ENCODE data around the gene TNRC18. TPM values are rescaled to one million over a fixed set of nuclear protein-coding genes. Genes with fewer than 3 reads are reported as not detected.
"Not testable (repeated sequence)": the region's sequence is repeated elsewhere in the genome, so short reads cannot be mapped to it uniquely, and the experiment has no call there.

Gene TNRC18
- total RNA-seq, 2 experiments from 2014 or later: 43.8 to 44.2 TPM

DNA sequence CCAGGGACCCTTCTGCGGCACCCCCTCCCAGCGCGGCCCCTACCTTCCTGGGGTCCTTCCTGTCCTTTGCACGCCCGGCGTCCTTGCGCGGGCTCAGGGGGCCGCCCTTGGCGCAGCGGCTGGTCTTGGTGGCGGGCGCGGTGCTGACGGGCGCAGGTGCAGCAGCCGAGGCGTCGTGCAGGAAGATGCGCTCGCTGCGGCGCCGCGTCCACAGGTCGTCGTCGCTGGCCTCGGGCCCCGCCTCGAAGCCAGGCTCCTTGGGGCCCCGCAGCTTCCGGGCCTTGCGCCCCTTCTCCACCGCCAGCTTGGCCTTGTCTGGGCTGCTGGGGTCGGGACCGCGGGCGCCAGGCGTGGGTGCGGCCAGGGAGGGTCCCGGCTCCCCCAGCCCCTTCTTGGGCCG lies 91.1 kb downstream of the TNRC18 start:
- TF ChIP-seq CTCF (IDR thresholded peaks at IDR 0.05): no peak
- no peak for ATAC-seq
- no peak for DNase-seq
- Mint-ChIP-seq H3K27me3 (no peaks in the 10 kb centered on the region), H3K4me1 (ENCODE audit: low read depth) (peaks cover 16% of the 10 kb centered on the region), H3K36me3 (ENCODE audit: low read depth) (peaks cover 51% of the 10 kb centered on the region), H3K27ac (no peak overlapping the region), H3K4me3 (no peak overlapping the region), H3K9me3 (peaks cover 12% of the 10 kb centered on the region)
- CTCF ChIA-PET: interaction anchor here (1.6 kb wide), 1 partner anchor 33 kb away, joined by 4 read pairs; no protein-coding TSS in a partner anchor
- POLR2A ChIA-PET: interaction anchor here (1.0 kb wide), 1 partner anchor 64 kb away, joined by 3 read pairs; no protein-coding TSS in a partner anchor
- intact Hi-C loops (cut with micrococcal nuclease): no loop called here

DNA sequence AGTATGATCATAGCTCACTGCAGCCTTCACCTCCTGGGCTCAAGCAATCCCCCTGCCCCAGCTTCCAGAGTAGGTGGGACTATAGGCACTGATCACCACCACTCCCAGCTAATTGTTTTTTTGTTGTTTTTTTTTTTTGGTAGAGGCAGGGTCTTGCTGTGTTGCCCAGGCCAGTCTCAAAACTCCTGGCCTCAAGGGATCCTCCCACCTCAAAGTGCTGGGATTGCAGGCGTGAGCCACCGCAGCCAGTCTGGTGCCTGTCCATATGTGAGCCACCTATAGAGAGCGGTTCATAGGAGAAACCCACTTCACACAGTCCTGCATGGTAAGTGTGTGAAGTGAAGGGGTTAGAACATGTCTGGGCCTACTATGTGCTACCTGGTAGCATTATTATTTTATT lies 93.3 kb downstream of the TNRC18 start:
- H3K4me3 Mint-ChIP-seq: no peak overlapping the region
- no peaks in the 10 kb centered on the region for H3K9me3 Mint-ChIP-seq
- no peak overlapping the region for H3K27ac Mint-ChIP-seq
- no peak for DNase-seq
- peaks cover 39% of the 10 kb centered on the region for H3K36me3 Mint-ChIP-seq (ENCODE audit: low read depth)
- TF ChIP-seq CTCF (IDR thresholded peaks at IDR 0.05): no peak
- no peak for ATAC-seq
- intact Hi-C loops (cut with micrococcal nuclease): no loop called here
- POLR2A ChIA-PET: no interaction called here
- CTCF ChIA-PET: interaction anchor here (1.5 kb wide), 1 partner anchor 90 kb away, joined by 4 read pairs; no protein-coding TSS in a partner anchor
- H3K27me3 Mint-ChIP-seq: no peaks in the 10 kb centered on the region
- H3K4me1 Mint-ChIP-seq (ENCODE audit: low read depth): peaks cover 16% of the 10 kb centered on the region

GRCh38 chr7:5324961-5325360 lies 98.7 kb downstream of the TNRC18 start:
- no peak for ATAC-seq
- ChIA-PET CTCF (no interaction called here), POLR2A (no interaction called here)
- TF ChIP-seq CTCF (IDR thresholded peaks at IDR 0.05): no peak
- H3K4me3 Mint-ChIP-seq: no peak overlapping the region
- no peak overlapping the region for H3K27ac Mint-ChIP-seq
- intact Hi-C loops (cut with micrococcal nuclease): no loop called here
- DNase-seq: no peak
- H3K27me3 Mint-ChIP-seq: no peaks in the 10 kb centered on the region
- peaks cover 37% of the 10 kb centered on the region for H3K36me3 Mint-ChIP-seq (ENCODE audit: low read depth)
- H3K4me1 Mint-ChIP-seq (ENCODE audit: low read depth): no peaks in the 10 kb centered on the region
- peaks cover 1% of the 10 kb centered on the region for H3K9me3 Mint-ChIP-seq

GRCh38 chr7:5323800-5324781 lies 99.5 kb downstream of the TNRC18 start:
- CTCF ChIA-PET; H3K4me1 Mint-ChIP-seq (ENCODE audit: low read depth); H3K27ac Mint-ChIP-seq; ATAC-seq; intact Hi-C loops (cut with micrococcal nuclease); H3K4me3 Mint-ChIP-seq; H3K27me3 Mint-ChIP-seq; H3K9me3 Mint-ChIP-seq; DNase-seq: not testable (repeated sequence)
- peaks cover 41% of the 10 kb centered on the region for H3K36me3 Mint-ChIP-seq (ENCODE audit: low read depth)
- POLR2A ChIA-PET: interaction anchor here (0.6 kb wide), 1 partner anchor 1136 kb away, joined by 3 read pairs; no protein-coding TSS in a partner anchor

- peaks cover 53% of the 10 kb centered on the region for H3K36me3 Mint-ChIP-seq (ENCODE audit: low read depth)
- H3K27ac Mint-ChIP-seq: no peak overlapping the region
- ChIA-PET CTCF (no interaction called here), POLR2A (no interaction called here)
- DNase-seq: no peak
- no peak for TF ChIP-seq CTCF (IDR thresholded peaks at IDR 0.05)
- peaks cover 20% of the 10 kb centered on the region for H3K9me3 Mint-ChIP-seq
- H3K4me1 Mint-ChIP-seq (ENCODE audit: low read depth): no peaks in the 10 kb centered on the region
- H3K27me3 Mint-ChIP-seq: no peaks in the 10 kb centered on the region
- intact Hi-C loops (cut with micrococcal nuclease): no loop called here
- ATAC-seq: no peak
- H3K4me3 Mint-ChIP-seq: no peak overlapping the region
These were observed 100.8 kb downstream of the TNRC18 start for GRCh38 chr7:5322621-5323410.
